Stomach (tissue), 9 donors: ENCODE data around the gene CNTNAP4. TPM values are rescaled to one million over a fixed set of nuclear protein-coding genes. Genes with fewer than 3 reads are reported as not detected.
A peak's percentile ranks its signal among the peaks of the same experiment; 100 is the strongest.

Experiments
- DNase-seq, 2 donors: peaks; one replicate each; pipeline versions ENCODE4 v3.0.0 to v3.0.0-alpha.2; 2013 to 2019
- H3K27ac ChIP-seq, 5 donors: fragments of 200-600 bp in 4 of 5; sonication (generic) in 4 of 5; one replicate each; pipeline ENCODE4 v1.5.1; 2013 to 2019; ENCODE audit warnings: mild to moderate bottlenecking in 1 of 5, moderate library complexity in 1 of 5
- H3K27me3 ChIP-seq, 3 donors: fragments of 200-600 bp; sonication (generic); one replicate each; pipeline ENCODE4 v1.5.1; 2017 to 2019; ENCODE audit warnings: mixed run types in 1 of 3
- H3K36me3 ChIP-seq, 4 donors: fragments of 200-600 bp; sonication (generic); 1 replicate in 3 of 4; 2 replicates in 1 of 4; pipeline ENCODE4 v1.5.1; 2016 to 2019
- H3K4me1 ChIP-seq, 4 donors: fragments of 200-600 bp; sonication (generic); one replicate each; pipeline ENCODE4 v1.5.1; 2016 to 2019
- H3K4me3 ChIP-seq, 4 donors: fragments of 200-600 bp; sonication (generic) in 3 of 4; one replicate each; pipeline ENCODE4 v1.5.1; 2016 to 2019; ENCODE audit warnings: mild to moderate bottlenecking in 1 of 4
- H3K9me3 ChIP-seq, 4 donors: fragments of 200-600 bp; sonication (generic); one replicate each; pipeline ENCODE4 v1.5.1; 2016 to 2019
- CTCF ChIP-seq, 7 experiments: fragments of 450-650 bp in 4 of 7; fragments of 200-600 bp in 3 of 7; sonication (generic) in 3 of 7; IDR thresholded peaks; one replicate each; pipeline ENCODE4 v1.5.1; 2016 to 2019; ENCODE audit warnings: antibody characterized with exemption in 7 of 7, control low read depth in 2 of 7, mild to moderate bottlenecking in 1 of 7
- EP300 ChIP-seq: sonication (generic); formaldehyde crosslinking; IDR thresholded peaks from one replicate; pipeline ENCODE4 v1.6.1; 2017; ENCODE audit warnings: antibody characterized with exemption
- POLR2A ChIP-seq, 4 donors: fragments of 450-650 bp; IDR thresholded peaks; one replicate each; pipeline ENCODE4 v1.6.1; 2016; ENCODE audit warnings: antibody characterized with exemption in 4 of 4, control low read depth in 2 of 4, mild to moderate bottlenecking in 1 of 4, moderate library complexity in 1 of 4
- POLR2AphosphoS5 ChIP-seq, 3 donors: sonication (generic); formaldehyde crosslinking; IDR thresholded peaks; one replicate each; pipeline ENCODE4 v1.6.1; 2016; ENCODE audit warnings: antibody characterized with exemption in 3 of 3
- WGBS, 5 donors: extraction: QIAGEN DNeasy Blood & Tissue Kit in 3 of 5; methylation state at CpG; one replicate each; pipeline versions ENCODE4 v1.1.5 to v1.1.7; 2013 to 2018; 5-methylcytosine and 5-hydroxymethylcytosine counted together
- intact Hi-C: fragments of 100-400 bp; cut with DNase I; formaldehyde crosslinking; loops from one replicate; pipeline ENCODE4 v1.15.1; 2023; ENCODE audit warnings: low total_unique reads
- polyA plus RNA-seq, 3 donors: library from polyadenylated mRNA; stranded (reverse); fragments of 200-250 nt; gene quantifications; one replicate each; pipeline ENCODE4 v1.2.3, GENCODE V29; 2013
- total RNA-seq, 5 donors: library from RNA; depleted of rRNA; stranded (reverse); fragments of >200 nt; gene quantifications; one replicate each; pipeline versions ENCODE4 v1.1.0 to v1.2.3, GENCODE V29; 2014 to 2016
- donor health status: healthy with polysubstance abuse.
- donor health status: Bipolar disorder and iron deficiency.
- donor health status: healthy.

Gene CNTNAP4
- total and polyA plus RNA-seq, 8 donors, result 1.3 TPM; not detected in 7

GRCh38 chr16:76278086-76278485 lies 885 bp downstream of the CNTNAP4 start:
- 69 to 83% (median 74%) methylated on average over 5 of the region's 5 CpGs for WGBS, 5 donors

GRCh38 chr16:76278980-76279379 lies 1.8 kb downstream of the CNTNAP4 start:
- Histone ChIP-seq H3K4me3 (no peak overlapping the region), H3K27me3 (peaks cover 0 to 9% (median 0%) of the 10 kb centered on the region in 3 donors), H3K36me3 (no peaks in the 10 kb centered on the region), H3K27ac (no peak overlapping the region), H3K9me3 (no peaks in the 10 kb centered on the region), H3K4me1 (no peaks in the 10 kb centered on the region)
- no peak for TF ChIP-seq POLR2AphosphoS5 (IDR thresholded peaks at IDR 0.05)
- TF ChIP-seq CTCF (IDR thresholded peaks at IDR 0.05), result no peak
- TF ChIP-seq EP300, result no peak
- no peak for TF ChIP-seq POLR2A (IDR thresholded peaks at IDR 0.05)
- intact Hi-C loops, result no loop called here
- peak in 1 of 2 donors; percentile 54 for DNase-seq

More at GRCh38 chr16:76278086-76278485, 885 bp downstream of the CNTNAP4 start:
- Histone ChIP-seq H3K4me3 (no peak overlapping the region), H3K27ac (no peak overlapping the region), H3K4me1 (no peaks in the 10 kb centered on the region), H3K27me3 (peaks cover 0 to 9% (median 0%) of the 10 kb centered on the region in 3 donors), H3K36me3 (no peaks in the 10 kb centered on the region), H3K9me3 (no peaks in the 10 kb centered on the region)
- DNase-seq, result no peak
- TF ChIP-seq POLR2A (IDR thresholded peaks at IDR 0.05) (no peak), CTCF (IDR thresholded peaks at IDR 0.05) (no peak), POLR2AphosphoS5 (IDR thresholded peaks at IDR 0.05) (no peak), EP300 (no peak)
- intact Hi-C loops, result no loop called here

GRCh38 chr16:76280421-76281215 lies 3.4 kb downstream of the CNTNAP4 start:
- no peaks in the 10 kb centered on the region for H3K4me1 ChIP-seq
- no peak overlapping the region for H3K4me3 ChIP-seq
- WGBS, 5 donors, result 74 to 85% (median 82%) methylated on average over 6 of the region's 6 CpGs
- no peak overlapping the region for H3K27ac ChIP-seq
- peaks cover 0 to 9% (median 0%) of the 10 kb centered on the region in 3 donors for H3K27me3 ChIP-seq
- no peaks in the 10 kb centered on the region for H3K36me3 ChIP-seq
- intact Hi-C loops, result no loop called here
- H3K9me3 ChIP-seq, result no peaks in the 10 kb centered on the region
- no peak for DNase-seq
- TF ChIP-seq POLR2A (IDR thresholded peaks at IDR 0.05), result no peak
- no peak for TF ChIP-seq EP300
- no peak for TF ChIP-seq CTCF (IDR thresholded peaks at IDR 0.05)
- TF ChIP-seq POLR2AphosphoS5 (IDR thresholded peaks at IDR 0.05), result no peak

GRCh38 chr16:76287466-76287865 lies 10.3 kb downstream of the CNTNAP4 start:
- 32 to 69% (median 53%) methylated on average over 3 of the region's 3 CpGs for WGBS, 5 donors
- intact Hi-C loops, result no loop called here

More at GRCh38 chr16:76287466-76287865, 10.3 kb downstream of the CNTNAP4 start:
- no peak overlapping the region for H3K27ac ChIP-seq
- no peaks in the 10 kb centered on the region for H3K4me1 ChIP-seq
- H3K27me3 ChIP-seq, result no peaks in the 10 kb centered on the region
- no peaks in the 10 kb centered on the region for H3K9me3 ChIP-seq
- DNase-seq, result no peak
- H3K36me3 ChIP-seq, result no peaks in the 10 kb centered on the region
- no peak overlapping the region for H3K4me3 ChIP-seq
- no peak for TF ChIP-seq POLR2AphosphoS5 (IDR thresholded peaks at IDR 0.05)
- TF ChIP-seq CTCF (IDR thresholded peaks at IDR 0.05), result no peak
